Spleen (tissue), 7 donors: ENCODE measurements around the gene KCNN2.

Experiments used
- POLR2A ChIP-seq, 3 donors: fragments of 450-650 bp; IDR thresholded peaks; one replicate each; pipeline ENCODE4 v1.5.1; 2017; ENCODE audit warnings: antibody characterized with exemption in 3 of 3, mild to moderate bottlenecking in 1 of 3
- POLR2AphosphoS5 ChIP-seq, 3 donors: sonication (generic); formaldehyde crosslinking; IDR thresholded peaks; one replicate each; pipeline ENCODE4 v1.5.1; 2017; ENCODE audit warnings: antibody characterized with exemption in 3 of 3
- TF ChIP-seq, protein P1 (sequence below), 11 experiments: fragments of 200-600 bp in 7 of 11; fragments of 450-650 bp in 4 of 11; sonication (generic) in 4 of 11; IDR thresholded peaks in 8 of 11; conservative IDR thresholded peaks in 3 of 11; 1 replicate in 7 of 11; 2 replicates in 4 of 11; pipeline versions ENCODE4 v1.4.0 to v1.8.0; 2016 to 2021; ENCODE audit warnings: antibody characterized with exemption in 11 of 11, inconsistent platforms in 4 of 11, mild to moderate bottlenecking in 1 of 11
- donor health status: DM: no; HTN: no; CAD: no; lungs with moderate emphysema.
- donor health status: DM: no; HTN: no; CAD: no.
- donor health status: DM: no; HTN: no; CAD: no.

DNA sequence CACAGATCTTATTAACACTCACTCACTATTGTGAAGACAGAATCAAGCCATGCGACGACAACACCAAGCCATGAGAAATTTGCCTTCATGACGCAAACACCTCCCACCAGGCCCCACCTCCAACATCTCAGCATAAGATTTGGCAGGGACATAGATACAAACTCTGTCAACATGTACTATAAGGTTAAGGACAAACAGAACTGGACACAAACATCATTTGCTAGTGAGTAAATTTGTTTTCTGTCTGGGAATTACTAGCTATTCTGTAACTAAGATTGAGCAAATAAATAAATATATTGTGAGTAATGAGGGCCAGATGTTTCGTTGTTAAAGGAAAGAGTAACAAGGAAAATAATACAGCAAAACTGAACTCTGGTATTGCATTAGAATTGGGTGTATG is 15.7 kb upstream of the KCNN2 start:
- TF ChIP-seq POLR2A (IDR thresholded peaks at IDR 0.05) = no peak
- TF ChIP-seq, protein P1, sequence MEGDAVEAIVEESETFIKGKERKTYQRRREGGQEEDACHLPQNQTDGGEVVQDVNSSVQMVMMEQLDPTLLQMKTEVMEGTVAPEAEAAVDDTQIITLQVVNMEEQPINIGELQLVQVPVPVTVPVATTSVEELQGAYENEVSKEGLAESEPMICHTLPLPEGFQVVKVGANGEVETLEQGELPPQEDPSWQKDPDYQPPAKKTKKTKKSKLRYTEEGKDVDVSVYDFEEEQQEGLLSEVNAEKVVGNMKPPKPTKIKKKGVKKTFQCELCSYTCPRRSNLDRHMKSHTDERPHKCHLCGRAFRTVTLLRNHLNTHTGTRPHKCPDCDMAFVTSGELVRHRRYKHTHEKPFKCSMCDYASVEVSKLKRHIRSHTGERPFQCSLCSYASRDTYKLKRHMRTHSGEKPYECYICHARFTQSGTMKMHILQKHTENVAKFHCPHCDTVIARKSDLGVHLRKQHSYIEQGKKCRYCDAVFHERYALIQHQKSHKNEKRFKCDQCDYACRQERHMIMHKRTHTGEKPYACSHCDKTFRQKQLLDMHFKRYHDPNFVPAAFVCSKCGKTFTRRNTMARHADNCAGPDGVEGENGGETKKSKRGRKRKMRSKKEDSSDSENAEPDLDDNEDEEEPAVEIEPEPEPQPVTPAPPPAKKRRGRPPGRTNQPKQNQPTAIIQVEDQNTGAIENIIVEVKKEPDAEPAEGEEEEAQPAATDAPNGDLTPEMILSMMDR (IDR thresholded peaks at IDR 0.05 in 8 of 11, conservative IDR thresholded peaks at IDR 0.05 in 3 of 11) = no peak
- no peak for TF ChIP-seq POLR2AphosphoS5 (IDR thresholded peaks at IDR 0.05)
